NK-92 treated with Interleukin-12 subunit alpha and Interleukin-12 subunit beta, amount 100 ng/mL, for 24 hours (cell line): ENCODE measurements around the gene UPK3A.
"Not testable (repeated sequence)": the region's sequence is repeated elsewhere in the genome, so short reads cannot be mapped to it uniquely, and the experiment has no call there.

ENCODE experiments used
- DNase-seq: peaks from one replicate; lab custom pipeline; 2025; lab: John Stamatoyannopoulos, UW

UPK3A gene

GRCh38 chr22:45309422-45310227 is 24.9 kb downstream of the UPK3A start, which contains the start of gene FAM118A:
FAM118A (plus strand) TSS chr22:45309934; CDS start chr22:45322380, 12,446 bp downstream.
- DNase-seq: peak; percentile 84

- no peak for DNase-seq
Observed at GRCh38 chr22:45310331-45310976, 25.7 kb downstream of the UPK3A start.

- no peak for DNase-seq
Observed at GRCh38 chr22:45310977-45311531, 26.3 kb downstream of the UPK3A start.

- DNase-seq: no peak
Observed at GRCh38 chr22:45312415-45312814, 27.7 kb downstream of the UPK3A start.

DNA sequence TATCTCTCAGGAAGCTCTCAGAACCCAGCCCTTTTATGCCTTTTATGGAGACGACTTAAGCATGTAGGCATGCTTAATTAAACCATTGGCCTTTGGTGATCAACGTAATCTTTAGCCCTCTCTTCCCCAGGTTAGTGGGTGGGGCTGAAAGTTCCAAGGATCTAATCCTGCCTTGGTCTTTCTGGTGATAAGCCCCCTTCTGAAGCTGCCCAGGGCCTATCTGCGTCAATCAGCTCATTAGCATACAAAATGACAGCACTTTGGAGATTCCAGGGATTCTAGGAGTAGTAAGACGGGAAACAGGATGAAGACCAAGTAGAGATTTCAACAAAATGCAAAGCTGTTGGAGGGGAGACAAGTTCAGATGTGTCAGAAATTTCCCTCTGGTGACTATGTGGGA is 28.1 kb downstream of the UPK3A start:
- no peak for DNase-seq

DNA sequence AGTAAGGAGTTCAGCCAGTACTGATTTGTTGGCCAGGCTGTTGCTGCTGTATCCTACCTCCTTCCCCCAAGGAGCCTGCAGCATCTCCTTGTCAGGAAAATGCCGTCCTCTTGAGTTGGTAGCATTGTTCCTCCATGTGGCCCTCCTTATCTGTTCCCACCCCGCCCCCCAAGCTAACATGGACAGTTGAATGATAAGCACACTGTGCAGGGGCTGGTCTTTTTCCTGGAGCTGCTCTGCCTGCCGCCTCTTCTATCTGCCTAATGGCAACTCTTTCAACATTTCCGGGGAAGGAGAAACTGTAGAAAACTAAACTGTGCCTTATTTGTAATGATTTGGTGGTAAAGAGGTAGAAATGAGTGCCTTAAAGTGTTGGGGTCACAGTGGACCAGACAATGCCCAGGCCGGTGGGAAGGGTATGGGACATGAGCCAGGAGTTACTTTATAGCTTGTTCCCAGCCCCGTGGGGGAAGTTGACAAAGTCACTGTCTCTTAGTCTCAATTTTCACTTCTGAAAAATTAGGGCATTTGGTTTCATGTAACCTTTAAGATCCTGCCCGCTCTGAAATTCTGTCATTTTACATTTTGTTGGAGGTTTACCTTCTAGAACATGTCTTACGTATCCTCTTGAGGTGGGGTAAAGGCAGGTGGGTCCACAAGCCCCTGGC is 29.4 kb downstream of the UPK3A start:
- DNase-seq: no peak

- no peak for DNase-seq
Observed at GRCh38 chr22:45314786-45315185, 30.0 kb downstream of the UPK3A start.

DNA sequence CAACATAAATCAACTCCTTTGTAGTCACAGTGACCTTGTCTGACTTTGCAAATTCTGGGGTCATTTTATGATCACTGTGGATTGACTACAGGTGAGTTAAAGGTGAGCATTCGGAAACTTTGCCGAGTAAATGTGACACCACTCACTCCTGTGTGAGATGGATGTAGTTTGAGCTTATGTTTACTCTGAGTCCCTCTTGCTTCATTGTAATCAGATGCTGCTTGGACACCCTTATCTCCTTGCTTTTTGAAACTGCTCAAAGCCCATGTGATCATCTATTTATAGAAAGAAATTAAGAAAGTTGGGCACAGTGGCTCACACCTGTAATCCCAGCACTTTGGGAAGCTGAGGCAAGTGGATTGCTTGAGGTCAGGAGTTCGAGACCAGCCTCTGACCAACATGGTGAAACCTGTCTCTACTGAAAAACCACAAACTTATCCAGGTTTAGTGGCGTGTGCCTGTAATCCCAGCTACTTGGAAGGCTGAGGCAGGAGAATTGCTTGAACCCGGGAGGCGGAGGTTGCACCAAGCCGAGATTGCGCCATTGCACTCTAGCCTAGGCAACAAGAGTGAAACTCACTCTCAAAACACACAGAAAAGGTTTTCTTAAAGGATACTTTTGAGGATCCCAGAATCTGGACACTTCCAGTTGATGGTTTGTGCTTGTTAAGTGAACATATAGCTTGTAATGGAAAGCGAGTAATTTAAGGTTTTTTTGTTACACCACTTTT is 32.2 kb downstream of the UPK3A start:
- DNase-seq: no peak

GRCh38 chr22:45317551-45318167 is 32.9 kb downstream of the UPK3A start:
- DNase-seq: no peak

DNA sequence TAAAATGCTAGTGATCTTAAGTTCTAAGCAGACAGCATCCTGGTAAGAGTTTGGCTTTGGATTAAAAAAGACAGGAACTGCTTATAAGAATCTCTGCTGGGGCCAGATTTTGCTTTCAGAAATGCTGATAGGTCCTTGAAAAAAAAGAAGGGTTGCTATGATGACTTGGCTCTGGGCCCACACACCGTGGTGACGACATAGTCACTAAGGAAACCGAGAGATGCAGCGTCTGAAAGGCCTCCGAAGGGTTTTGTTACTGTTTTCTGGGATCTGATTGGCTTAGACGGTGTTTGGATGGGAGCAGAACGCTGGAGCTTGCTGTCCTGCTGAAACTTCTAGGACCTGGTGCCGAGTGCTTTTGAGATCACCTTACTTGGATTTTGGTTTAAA is 33.4 kb downstream of the UPK3A start:
- DNase-seq: peak; percentile 64

GRCh38 chr22:45318558-45319323 is 34.0 kb downstream of the UPK3A start:
- DNase-seq: peak; percentile 54

- no peak for DNase-seq
Observed at GRCh38 chr22:45319324-45319685, 34.6 kb downstream of the UPK3A start.

DNA sequence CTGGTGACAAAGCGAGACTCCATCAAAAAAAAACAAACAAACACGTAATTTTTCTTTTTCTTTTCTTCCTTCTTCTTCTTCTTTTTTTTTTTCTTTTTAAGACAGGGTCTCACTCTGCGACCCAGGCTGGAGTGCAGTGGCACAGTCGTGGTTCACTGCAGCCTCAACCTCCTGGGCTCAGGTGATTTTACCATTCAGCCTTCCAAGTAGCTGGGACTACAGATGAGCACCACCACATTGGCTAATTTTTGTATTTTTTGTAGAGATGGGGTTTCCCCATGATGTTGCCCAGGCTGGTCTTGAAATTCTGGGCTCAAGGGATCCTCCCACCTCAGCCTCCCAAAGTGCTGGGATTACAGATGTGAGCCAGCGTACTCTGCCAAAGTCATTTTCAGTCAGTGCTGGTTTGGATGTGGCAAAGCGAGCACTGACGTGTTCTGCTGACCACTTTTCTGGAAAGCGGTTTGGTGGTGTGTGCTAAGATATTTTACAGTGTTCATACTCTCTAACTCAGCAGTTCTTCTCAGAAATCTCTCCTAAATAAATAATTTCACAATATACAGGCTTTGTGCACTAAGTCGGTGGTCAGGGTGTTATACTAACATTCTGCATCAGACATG is 35.7 kb downstream of the UPK3A start:
- no peak for DNase-seq

DNA sequence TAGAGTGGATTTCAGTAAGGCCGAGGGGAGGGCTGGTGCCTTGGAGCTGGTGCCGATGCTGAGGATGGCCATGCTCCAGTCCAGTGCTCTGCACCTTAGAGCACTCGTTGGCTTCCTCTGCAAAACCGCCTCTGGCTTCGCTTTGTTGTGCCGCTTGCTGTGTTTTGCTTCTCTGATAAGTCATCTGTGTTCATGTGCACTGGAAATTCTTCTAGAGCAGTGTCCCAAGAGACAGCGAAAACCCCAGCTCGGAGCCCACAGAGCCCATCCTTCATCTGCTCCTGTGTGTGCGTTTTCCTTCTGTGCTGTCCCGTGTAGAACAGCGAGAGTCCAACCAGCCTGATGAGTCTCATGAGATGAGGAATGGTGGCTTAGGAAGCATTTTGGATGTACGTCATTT is 37.1 kb downstream of the UPK3A start:
- DNase-seq: no peak

DNA sequence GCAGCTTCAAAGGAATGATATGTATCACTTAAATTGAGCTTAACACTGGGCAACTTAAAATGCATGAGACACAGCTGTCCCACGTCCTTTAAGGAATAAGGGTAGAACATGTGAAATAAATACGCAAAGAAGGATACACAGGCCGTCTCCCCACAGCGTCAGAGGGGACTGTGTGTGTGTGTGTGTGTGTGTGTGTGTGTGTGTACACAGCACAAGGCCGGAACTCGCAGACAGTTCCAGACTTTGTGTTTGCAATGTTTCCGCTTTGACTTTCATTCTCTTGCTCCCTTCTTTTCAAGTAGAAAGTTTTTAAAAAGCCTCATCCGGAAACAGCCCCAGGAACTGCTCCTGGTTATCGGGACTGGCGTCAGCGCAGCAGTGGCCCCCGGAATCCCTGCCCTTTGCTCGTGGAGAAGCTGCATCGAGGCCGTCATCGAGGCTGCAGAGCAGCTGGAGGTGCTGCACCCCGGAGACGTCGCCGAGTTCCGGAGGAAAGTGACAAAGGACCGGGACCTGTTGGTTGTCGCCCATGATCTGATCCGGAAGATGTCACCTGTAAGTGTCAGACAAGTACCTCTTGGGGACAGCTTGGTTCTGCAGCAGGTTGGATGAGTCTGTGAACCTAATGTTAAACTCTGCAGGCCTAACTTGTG is 38.2 kb downstream of the UPK3A start:
- no peak for DNase-seq

- no peak for DNase-seq
Observed at GRCh38 chr22:45323695-45324094, 38.9 kb downstream of the UPK3A start.

DNA sequence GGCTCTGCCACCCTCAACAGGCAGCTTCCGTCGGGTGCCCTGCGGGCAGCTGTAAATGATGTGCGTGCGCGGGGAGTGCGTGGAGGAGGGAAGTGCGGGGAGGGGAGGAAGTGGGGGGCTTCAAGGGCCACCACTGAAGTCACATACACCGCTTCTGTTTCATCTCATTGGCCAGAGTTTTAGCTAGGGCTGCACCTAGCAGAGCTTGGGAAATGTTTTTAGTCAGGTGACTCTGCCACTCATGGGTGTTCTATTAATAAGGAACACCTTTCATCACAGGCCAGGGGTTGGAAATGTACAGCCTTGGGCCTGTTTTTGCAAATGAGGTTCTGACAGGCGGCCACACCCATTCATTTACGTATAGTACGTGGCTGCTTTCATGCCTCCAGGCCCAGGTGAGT is 39.6 kb downstream of the UPK3A start:
- DNase-seq: no peak

- not testable (repeated sequence) for DNase-seq
Observed at GRCh38 chr22:45328261-45328660, 43.5 kb downstream of the UPK3A start.

GRCh38 chr22:45328822-45329529 is 44.2 kb downstream of the UPK3A start:
- DNase-seq: no peak
